Spleen (tissue), 7 donors: ENCODE measurements around the gene USP7.

Source experiments
- POLR2A ChIP-seq, 3 donors: fragments of 450-650 bp; IDR thresholded peaks; one replicate each; pipeline ENCODE4 v1.5.1; 2017; ENCODE audit warnings: antibody characterized with exemption in 3 of 3, mild to moderate bottlenecking in 1 of 3
- TF ChIP-seq, protein P1 (sequence below), 11 experiments: fragments of 200-600 bp in 7 of 11; fragments of 450-650 bp in 4 of 11; sonication (generic) in 4 of 11; IDR thresholded peaks in 8 of 11; conservative IDR thresholded peaks in 3 of 11; 1 replicate in 7 of 11; 2 replicates in 4 of 11; pipeline versions ENCODE4 v1.4.0 to v1.8.0; 2016 to 2021; ENCODE audit warnings: antibody characterized with exemption in 11 of 11, inconsistent platforms in 4 of 11, mild to moderate bottlenecking in 1 of 11
- donor health status: DM: no; HTN: no; CAD: no; lungs with moderate emphysema.
- donor health status: DM: no; HTN: no; CAD: no.
- donor health status: DM: no; HTN: no; CAD: no.

- TF ChIP-seq POLR2A (IDR thresholded peaks at IDR 0.05), result no peak
- TF ChIP-seq, protein P1, sequence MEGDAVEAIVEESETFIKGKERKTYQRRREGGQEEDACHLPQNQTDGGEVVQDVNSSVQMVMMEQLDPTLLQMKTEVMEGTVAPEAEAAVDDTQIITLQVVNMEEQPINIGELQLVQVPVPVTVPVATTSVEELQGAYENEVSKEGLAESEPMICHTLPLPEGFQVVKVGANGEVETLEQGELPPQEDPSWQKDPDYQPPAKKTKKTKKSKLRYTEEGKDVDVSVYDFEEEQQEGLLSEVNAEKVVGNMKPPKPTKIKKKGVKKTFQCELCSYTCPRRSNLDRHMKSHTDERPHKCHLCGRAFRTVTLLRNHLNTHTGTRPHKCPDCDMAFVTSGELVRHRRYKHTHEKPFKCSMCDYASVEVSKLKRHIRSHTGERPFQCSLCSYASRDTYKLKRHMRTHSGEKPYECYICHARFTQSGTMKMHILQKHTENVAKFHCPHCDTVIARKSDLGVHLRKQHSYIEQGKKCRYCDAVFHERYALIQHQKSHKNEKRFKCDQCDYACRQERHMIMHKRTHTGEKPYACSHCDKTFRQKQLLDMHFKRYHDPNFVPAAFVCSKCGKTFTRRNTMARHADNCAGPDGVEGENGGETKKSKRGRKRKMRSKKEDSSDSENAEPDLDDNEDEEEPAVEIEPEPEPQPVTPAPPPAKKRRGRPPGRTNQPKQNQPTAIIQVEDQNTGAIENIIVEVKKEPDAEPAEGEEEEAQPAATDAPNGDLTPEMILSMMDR (IDR thresholded peaks at IDR 0.05 in 8 of 11, conservative IDR thresholded peaks at IDR 0.05 in 3 of 11), result no peak
Measured at GRCh38 chr16:8905795-8906591, 57.7 kb downstream of the USP7 start.
